EL (cell line): ENCODE results near the gene ARHGEF17.
A peak's percentile ranks its signal among the peaks of the same experiment; 100 is the strongest.

ENCODE experiments used
- DNase-seq: peaks from one replicate; pipeline ENCODE4 v3.0.0-alpha.2; 2016

The ARHGEF17 gene

DNA sequence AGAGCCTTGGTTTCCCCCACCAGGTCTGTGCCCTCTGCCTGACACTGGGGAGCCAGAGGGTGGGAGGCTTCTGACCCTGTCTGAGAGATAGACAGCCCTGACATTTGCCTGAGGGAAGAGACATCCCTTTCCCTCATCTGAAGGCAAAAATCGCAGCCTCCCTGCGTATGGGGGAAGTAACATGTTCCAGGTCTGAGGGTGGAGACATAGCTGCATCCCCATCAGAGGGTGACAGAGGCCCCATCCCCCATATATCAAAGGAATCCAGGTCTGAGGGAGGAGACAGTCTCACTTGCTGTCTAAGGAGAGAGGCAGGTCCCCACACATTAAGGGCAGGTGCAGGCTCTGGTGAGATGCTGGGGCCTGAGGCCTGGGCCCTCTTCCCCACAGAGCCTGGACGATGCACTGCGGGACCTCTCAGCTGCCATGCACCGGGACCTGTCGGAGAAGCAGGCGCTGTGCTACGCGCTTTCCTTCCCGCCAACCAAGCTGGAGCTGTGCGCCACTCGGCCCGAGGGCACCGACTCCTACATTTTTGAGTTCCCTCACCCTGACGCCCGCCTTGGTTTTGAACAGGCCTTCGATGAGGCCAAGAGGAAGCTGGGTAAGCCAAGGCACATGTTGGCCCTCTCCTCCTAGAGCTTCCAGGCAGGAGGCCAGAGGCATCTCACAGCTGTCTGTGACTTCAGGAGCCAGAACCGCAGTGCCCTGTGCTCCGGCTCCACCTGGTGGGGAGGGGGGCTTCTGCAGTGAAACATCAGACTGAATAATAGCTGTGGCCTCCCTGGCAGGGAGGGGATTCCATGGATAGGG, 52.1 kb downstream of the ARHGEF17 start:
- DNase-seq = peak; percentile 39

GRCh38 chr11:73360743-73361369, 52.8 kb downstream of the ARHGEF17 start:
- DNase-seq = no peak

GRCh38 chr11:73361953-73362776, 54.1 kb downstream of the ARHGEF17 start:
- DNase-seq = no peak

- DNase-seq = no peak
These were observed 55.1 kb downstream of the ARHGEF17 start for GRCh38 chr11:73363147-73363546.

DNA sequence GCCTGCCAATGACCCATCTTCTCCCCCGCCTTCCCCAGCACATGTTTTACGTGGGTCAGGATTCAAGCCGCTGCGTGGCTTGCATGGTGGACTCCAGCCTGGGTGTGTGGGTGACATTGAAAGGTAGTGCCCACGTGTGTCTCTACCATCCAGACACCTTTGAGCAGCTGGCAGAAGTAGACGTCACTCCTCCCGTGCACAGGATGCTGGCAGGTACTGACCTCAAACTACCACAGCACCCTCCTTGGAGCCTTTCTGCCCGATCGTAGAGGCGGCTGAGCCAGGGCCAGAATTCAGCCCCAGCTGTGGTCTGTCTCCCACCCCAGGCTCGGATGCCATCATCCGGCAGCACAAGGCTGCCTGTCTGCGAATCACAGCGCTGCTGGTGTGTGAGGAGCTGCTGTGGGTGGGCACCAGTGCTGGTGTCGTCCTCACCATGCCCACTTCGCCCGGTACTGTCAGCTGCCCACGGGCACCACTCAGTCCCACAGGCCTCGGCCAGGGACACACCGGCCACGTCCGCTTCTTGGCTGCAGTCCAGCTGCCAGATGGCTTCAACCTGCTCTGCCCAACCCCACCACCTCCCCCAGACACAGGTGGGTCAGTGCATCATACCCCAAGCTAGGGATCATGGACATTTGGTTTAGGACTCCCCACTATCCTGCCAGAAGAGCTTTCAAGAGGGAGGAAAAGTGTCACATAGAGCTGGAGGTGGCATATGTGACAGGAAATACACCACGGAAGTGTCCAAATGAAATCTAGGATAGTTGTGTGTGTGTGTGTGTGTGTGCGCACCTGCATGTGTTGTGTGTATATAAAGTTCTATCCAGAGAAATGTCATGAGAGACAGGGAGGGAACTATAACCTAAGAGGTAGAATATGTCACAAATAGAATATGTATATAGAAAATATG, 57.5 kb downstream of the ARHGEF17 start:
- no peak for DNase-seq

DNA sequence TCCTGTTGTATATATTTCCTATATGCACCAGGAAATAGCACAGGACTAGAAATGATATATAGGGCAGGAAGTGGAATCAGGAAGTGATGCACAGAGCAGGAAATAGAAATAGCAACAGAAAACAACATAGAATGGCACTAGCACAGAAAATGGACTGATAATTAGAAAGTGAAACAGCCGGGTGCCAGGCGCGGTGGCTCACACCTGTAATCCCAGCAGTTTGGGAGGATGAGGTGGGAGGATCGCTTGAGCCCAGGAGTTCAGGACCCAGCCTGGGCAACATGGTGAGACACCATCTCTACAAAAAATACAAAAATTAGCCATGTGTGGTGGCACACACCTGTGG, 58.2 kb downstream of the ARHGEF17 start:
- DNase-seq = no peak

GRCh38 chr11:73366953-73367352, 58.9 kb downstream of the ARHGEF17 start:
- no peak for DNase-seq

GRCh38 chr11:73367482-73368024, 59.5 kb downstream of the ARHGEF17 start:
- no peak for DNase-seq

DNA sequence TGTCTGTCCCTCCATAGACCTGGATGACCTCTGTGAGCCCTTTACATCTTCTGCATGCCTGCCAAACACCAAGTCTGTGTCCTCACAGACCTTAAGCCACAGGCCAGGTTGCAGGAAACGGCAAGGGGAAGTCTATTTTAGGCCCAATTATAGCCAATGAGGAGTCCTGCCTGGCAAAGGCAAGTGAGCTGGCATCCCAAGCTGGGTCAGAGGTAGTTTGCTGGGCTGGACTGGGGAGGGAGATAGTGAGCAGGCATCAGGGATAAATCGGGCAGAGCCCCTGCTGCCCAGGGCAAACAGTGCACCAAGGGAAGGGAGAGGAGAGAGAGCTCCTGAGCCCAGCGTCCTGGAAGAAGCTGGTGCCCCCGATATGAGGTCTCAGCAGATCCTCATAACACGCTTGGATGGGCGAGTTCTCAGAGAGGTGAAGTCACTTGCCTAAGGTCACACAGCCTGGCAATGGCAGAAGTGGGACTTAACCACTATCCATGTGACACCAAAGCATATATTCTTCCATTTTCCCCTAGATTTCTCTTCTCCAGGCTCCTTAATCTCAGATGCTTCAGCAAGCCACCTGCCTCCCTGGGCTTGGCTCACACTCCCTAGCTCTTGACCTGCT, 64.4 kb downstream of the ARHGEF17 start:
- DNase-seq = peak; percentile 46

- no peak for DNase-seq
These were observed 66.1 kb downstream of the ARHGEF17 start for GRCh38 chr11:73374151-73374550.

DNA sequence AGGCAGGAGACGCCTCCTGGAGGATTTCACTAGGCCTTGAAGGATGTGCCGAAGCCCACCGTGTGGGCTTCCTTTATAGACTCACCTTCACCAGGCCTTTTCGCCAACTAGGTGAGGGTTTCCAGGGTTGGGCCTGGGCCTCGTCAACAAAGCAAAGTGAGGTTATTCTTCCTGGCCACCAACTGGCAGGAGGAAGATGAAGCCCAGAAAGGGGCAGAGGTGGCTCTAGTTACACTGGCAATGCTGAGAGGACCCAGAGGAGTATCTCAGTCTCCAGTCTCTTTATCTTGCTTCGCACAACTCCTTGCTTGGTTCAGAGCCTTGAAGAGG, 67.7 kb downstream of the ARHGEF17 start:
- DNase-seq = no peak

GRCh38 chr11:73376160-73376802, 68.2 kb downstream of the ARHGEF17 start, which contains the start of gene RELT:
Gene RELT (plus strand): TSS chr11:73376399. CDS start chr11:73389137, 12,738 bp downstream.
- DNase-seq = peak; percentile 92

GRCh38 chr11:73376803-73377629, 68.9 kb downstream of the ARHGEF17 start:
- peak; percentile 86 for DNase-seq

DNA sequence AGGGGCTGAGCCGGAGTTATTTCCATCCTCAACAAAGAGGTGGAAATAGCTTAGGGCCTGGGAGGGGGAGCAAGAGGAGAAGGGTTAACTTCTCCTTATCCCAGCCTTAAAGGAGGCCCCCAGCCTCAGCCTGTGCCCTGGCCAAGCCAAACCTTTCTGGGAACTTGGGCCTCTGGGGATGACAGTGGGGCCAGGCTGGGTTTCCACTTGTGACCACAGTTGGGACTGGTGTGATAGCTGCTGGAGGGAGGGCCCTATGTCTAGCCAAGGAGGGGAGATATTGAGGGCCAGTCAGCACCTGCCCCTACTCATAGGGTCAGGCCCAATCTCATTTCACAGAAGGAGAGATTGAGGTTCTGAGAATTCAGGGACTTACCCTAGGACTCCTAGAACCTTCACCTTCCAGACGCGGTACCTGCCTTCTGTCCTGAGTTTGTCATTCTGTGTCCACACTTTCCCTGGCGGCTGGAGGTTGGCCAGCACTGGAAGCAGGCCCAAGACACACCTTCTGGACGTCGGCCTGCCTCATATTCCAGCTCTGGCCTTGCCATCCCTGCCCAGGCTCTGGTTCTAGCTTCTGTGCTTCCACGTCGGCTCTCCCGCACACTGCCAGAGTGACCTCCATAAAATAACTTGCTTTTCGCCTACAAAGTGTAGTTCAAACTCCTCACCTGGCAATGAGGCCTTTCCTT, 71.3 kb downstream of the ARHGEF17 start:
- no peak for DNase-seq

DNA sequence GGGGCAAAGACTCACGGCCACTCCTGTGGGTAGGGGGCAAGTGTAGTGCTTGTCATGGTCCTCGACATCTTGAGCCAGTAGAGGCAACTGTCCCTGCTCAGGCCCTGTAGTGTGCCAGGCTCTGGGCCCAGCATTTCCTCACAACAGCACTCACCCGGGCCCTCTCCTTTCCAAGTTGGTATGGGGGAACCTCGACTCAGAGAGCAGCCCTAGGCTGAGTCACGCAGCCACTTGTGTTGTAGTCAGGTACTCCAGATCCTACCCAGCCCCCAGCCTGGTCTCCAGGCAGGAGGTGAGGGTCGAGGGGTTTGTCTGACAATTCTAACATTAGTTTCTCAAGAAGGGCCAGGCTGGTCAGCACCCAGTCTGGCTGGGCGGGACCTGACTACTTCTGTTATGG, 72.3 kb downstream of the ARHGEF17 start:
- DNase-seq = no peak

GRCh38 chr11:73380897-73381410, 72.9 kb downstream of the ARHGEF17 start:
- no peak for DNase-seq

DNA sequence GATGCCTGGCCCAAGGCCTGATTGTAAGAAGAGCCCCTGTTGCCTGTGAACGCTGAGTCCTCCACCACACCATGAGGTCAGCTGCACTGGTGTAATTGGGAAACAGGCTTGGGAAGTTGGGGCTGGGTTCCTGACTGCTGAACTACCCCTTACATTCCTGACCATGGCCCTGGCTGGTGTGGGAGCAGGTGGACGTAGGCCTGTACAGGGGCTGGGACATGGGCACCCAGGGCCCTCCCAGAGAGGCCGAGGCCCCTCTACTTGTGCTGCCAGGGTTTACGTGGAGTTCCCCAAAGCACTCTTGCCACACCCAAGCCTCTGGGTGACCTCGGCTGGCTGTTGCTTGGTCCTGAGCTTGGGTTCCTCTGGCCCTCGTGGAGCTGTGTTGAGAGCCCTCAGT, 73.5 kb downstream of the ARHGEF17 start:
- DNase-seq = no peak

GRCh38 chr11:73382183-73382582, 74.1 kb downstream of the ARHGEF17 start:
- no peak for DNase-seq

- DNase-seq = no peak
These were observed 74.7 kb downstream of the ARHGEF17 start for GRCh38 chr11:73382747-73383146.
